IPS-15b (cell line): ENCODE results near the gene DCAF12.
"Not testable (repeated sequence)": the region's sequence is repeated elsewhere in the genome, so short reads cannot be mapped to it uniquely, and the experiment has no call there.

Experiments
- H3K27me3 ChIP-seq: one replicate; pipeline ENCODE4 v1.6.1; 2013; ENCODE audit warnings: low read length; ENCODE audit not compliant: control insufficient read depth, insufficient read depth
- H3K36me3 ChIP-seq: one replicate; pipeline ENCODE4 v1.6.1; 2013; ENCODE audit warnings: low read length; ENCODE audit not compliant: control insufficient read depth, insufficient read depth
- H3K4me1 ChIP-seq: one replicate; pipeline ENCODE4 v1.6.1; 2013; ENCODE audit warnings: mild to moderate bottlenecking, low read length; ENCODE audit not compliant: control insufficient read depth, insufficient read depth
- H3K4me3 ChIP-seq: one replicate; pipeline ENCODE4 v1.5.1; 2013; ENCODE audit warnings: low read depth, low read length
- H3K9ac ChIP-seq: one replicate; pipeline ENCODE4 v1.6.1; 2013; ENCODE audit warnings: low read depth, mild to moderate bottlenecking, low read length
- H3K9me3 ChIP-seq: one replicate; pipeline ENCODE4 v1.6.1; 2013; ENCODE audit warnings: mild to moderate bottlenecking, low read length; ENCODE audit not compliant: control insufficient read depth, insufficient read depth

The DCAF12 gene

DNA sequence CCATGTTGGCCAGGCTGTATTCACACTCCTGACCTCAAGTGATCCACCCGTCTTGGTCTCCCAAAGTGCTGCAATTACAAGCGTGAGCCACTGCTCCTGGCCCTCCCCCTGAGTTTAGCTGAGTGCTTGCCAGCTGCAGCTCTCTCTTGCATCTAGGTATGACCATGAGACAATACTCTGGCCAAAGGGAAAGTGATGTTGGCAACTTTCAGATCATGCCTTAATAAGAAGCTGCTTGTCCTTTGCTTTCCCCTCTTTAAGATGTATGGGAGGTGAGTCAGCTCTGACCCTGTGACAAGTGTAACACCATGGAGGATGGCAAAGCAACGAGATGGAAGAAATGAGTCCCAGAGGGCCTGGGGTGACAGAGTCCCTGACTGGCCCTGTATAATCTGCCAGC is 18.7 kb upstream of the DCAF12 start:
- Histone ChIP-seq H3K4me3 (no peak overlapping the region), H3K9me3 (no peaks in the 10 kb centered on the region), H3K9ac (no peak overlapping the region), H3K4me1 (no peaks in the 10 kb centered on the region), H3K36me3 (no peaks in the 10 kb centered on the region), H3K27me3 (no peaks in the 10 kb centered on the region)

DNA sequence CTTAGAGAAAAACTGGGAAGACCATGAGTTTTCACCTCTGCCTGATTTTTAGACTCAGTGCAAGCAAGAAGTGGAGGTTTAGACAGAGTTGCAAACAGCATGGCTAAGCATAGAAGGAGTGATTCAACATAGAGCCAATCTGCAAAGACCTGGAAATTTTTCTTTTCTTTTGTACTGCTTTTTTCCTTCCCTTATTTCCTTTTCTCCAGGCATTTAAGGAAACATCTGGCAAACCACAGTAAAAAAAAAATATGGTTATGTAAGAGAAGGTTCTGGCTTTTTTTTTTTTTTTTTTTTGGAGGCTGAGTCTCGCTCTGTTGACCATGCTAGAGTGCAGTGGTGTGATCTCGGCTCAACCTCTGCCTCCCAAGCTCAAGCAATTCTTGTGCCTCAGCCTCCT is 16.6 kb upstream of the DCAF12 start:
- Histone ChIP-seq H3K9ac (no peak overlapping the region), H3K9me3 (no peaks in the 10 kb centered on the region), H3K4me3 (no peak overlapping the region), H3K4me1 (no peaks in the 10 kb centered on the region), H3K36me3 (no peaks in the 10 kb centered on the region), H3K27me3 (no peaks in the 10 kb centered on the region)

DNA sequence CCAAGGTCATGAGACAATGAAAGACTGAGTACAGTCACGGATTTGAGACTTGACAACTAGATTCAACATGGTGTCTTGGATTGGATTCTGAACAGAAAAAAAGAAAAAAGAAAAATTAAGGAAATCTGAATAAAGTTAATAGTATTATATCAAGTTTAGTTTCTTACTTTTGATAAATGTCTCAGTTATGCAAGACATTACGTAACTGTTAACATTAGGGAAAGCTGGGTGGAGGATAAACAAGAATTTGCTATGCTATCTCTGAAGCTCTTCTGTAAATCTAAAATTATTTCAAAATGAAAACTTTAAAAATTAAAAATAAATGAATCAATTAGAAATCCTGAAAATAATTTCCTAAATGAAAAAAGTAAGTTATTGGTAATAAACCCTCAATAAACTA is 14.4 kb upstream of the DCAF12 start:
- H3K27me3 ChIP-seq: no peaks in the 10 kb centered on the region
- no peaks in the 10 kb centered on the region for H3K36me3 ChIP-seq
- H3K9me3 ChIP-seq: no peaks in the 10 kb centered on the region
- no peak overlapping the region for H3K4me3 ChIP-seq
- H3K4me1 ChIP-seq: no peaks in the 10 kb centered on the region
- no peak overlapping the region for H3K9ac ChIP-seq

- no peaks in the 10 kb centered on the region for H3K36me3 ChIP-seq
- no peaks in the 10 kb centered on the region for H3K9me3 ChIP-seq
These were observed 13.1 kb upstream of the DCAF12 start for GRCh38 chr9:34139477-34140146.

DNA sequence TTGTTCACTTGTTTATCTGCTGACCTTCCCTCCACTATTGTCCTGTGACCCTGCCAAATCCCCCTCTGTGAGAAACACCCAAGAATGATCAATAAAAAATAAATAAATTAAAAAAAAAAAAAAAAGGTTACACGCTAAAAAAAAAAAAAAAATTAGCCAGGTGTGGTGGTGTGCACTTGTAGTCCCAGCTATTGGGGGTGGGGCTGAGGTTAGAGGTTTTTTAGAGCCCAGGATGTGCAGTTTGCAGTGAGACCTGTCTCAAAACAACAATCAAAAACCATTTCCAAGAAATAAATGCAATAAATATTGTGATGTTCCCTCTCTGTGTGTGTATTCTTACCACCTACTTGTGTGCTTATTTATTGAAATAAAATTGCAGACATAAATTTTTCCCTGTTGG is 12.1 kb upstream of the DCAF12 start:
- not testable (repeated sequence) for H3K9ac ChIP-seq, H3K27me3 ChIP-seq, H3K36me3 ChIP-seq, H3K9me3 ChIP-seq, H3K4me1 ChIP-seq, H3K4me3 ChIP-seq

More at GRCh38 chr9:34139477-34140146, 13.1 kb upstream of the DCAF12 start:
- Histone ChIP-seq H3K9ac (no peak overlapping the region), H3K4me3 (no peak overlapping the region), H3K27me3 (no peaks in the 10 kb centered on the region), H3K4me1 (no peaks in the 10 kb centered on the region)

DNA sequence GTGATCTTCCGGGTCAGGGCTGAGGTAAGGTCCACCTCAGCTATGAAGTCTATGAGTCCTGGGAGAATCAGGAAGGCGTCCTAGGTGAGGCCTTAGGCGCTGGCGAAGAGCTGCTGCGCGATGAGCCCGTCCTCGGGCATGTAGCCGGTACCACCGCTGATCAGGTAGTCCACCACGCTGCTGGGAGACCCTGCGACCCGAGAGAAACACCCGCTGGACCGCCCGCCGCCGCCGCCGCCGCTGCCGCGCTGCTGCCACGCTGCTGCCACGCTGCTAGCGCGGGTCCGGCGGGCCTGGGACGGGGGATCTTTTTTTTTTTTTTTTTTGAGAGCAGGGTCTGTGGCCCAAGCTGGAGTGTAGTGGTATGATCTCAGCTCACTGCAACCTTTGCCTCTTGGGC is 8.0 kb upstream of the DCAF12 start:
- Histone ChIP-seq H3K27me3 (no peaks in the 10 kb centered on the region), H3K4me3 (no peak overlapping the region), H3K9me3 (no peaks in the 10 kb centered on the region), H3K4me1 (no peaks in the 10 kb centered on the region), H3K36me3 (no peaks in the 10 kb centered on the region), H3K9ac (no peak overlapping the region)

- Histone ChIP-seq H3K27me3 (no peaks in the 10 kb centered on the region), H3K9ac (no peak overlapping the region), H3K9me3 (no peaks in the 10 kb centered on the region), H3K4me1 (no peaks in the 10 kb centered on the region), H3K4me3 (no peak overlapping the region), H3K36me3 (no peaks in the 10 kb centered on the region)
These were observed 7.0 kb upstream of the DCAF12 start for GRCh38 chr9:34133436-34133949.

GRCh38 chr9:34131571-34131970 is 5.1 kb upstream of the DCAF12 start:
- Histone ChIP-seq H3K4me1 (no peaks in the 10 kb centered on the region), H3K27me3 (no peaks in the 10 kb centered on the region), H3K9me3 (no peaks in the 10 kb centered on the region)

GRCh38 chr9:34127035-34127948 is 794 bp upstream of the DCAF12 start:
- H3K27me3 ChIP-seq: no peaks in the 10 kb centered on the region
- H3K36me3 ChIP-seq: peaks cover 4% of the 10 kb centered on the region
- H3K4me1 ChIP-seq: peaks cover 7% of the 10 kb centered on the region
- H3K4me3 ChIP-seq: peak overlapping the region; percentile 100
- H3K9ac ChIP-seq: peak overlapping the region; percentile 58
- H3K9me3 ChIP-seq: no peaks in the 10 kb centered on the region

More at GRCh38 chr9:34131571-34131970, 5.1 kb upstream of the DCAF12 start:
- no peak overlapping the region for H3K9ac ChIP-seq
- no peak overlapping the region for H3K4me3 ChIP-seq
- no peaks in the 10 kb centered on the region for H3K36me3 ChIP-seq

DNA sequence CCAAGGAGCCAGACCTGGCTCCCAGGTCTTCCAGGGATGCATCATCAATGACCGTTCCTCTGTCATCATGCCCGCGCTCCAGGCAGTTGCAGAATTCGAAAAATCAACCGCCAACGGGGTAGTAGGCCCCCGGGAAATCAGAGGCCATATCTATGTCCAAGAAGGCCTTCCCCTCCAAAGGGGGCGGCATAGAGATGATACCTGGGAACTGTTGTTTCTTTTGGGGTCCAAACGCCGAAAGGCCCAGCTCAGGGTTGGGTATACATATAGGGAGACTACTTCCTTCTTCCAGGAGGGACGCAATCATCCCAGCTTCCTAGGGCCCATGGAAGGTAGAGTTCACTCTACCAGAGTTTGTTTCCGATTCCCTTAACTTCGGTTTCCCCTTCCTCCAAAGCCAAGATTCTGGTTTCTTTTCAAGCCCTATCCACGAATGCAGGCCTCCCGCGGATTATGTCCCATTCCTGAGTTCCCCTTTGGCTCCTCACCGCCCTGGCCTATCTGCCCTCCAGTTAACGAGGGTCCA is 754 bp downstream of the DCAF12 start:
- H3K27me3 ChIP-seq: no peaks in the 10 kb centered on the region
- peak overlapping the region; percentile 94 for H3K9ac ChIP-seq
- H3K9me3 ChIP-seq: no peaks in the 10 kb centered on the region
- peaks cover 4% of the 10 kb centered on the region for H3K36me3 ChIP-seq
- H3K4me3 ChIP-seq: peak overlapping the region; percentile 100
- peaks cover 7% of the 10 kb centered on the region for H3K4me1 ChIP-seq

DNA sequence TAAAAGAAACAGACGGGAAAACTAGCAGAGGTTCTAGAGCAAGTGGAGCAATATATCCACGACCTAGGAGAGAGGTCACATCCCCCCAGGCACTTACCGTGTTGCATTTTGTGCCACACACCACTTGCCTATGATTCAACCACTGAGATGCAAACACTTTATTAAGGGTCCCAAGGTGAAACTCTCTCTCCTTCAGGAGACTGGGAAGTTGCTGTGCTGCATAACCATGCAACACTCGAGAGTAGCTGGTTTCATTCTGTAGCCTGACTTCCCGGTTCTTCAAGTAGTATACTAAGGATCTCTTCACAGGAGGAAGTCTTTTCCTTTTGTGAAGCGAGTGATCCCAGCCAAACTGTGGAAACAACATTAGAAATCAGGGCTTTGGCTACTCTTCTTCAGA is 1.6 kb downstream of the DCAF12 start:
- Histone ChIP-seq H3K9ac (no peak overlapping the region), H3K4me3 (peak overlapping the region; percentile 100), H3K27me3 (no peaks in the 10 kb centered on the region), H3K4me1 (peaks cover 7% of the 10 kb centered on the region), H3K9me3 (no peaks in the 10 kb centered on the region), H3K36me3 (peaks cover 4% of the 10 kb centered on the region)
